ENCODE measurements around the gene ZC3HAV1. TPM values are rescaled to one million over a fixed set of nuclear protein-coding genes. Genes with fewer than 3 reads are reported as not detected.
"Not testable (repeated sequence)": the region's sequence is repeated elsewhere in the genome, so short reads cannot be mapped to it uniquely, and the experiment has no call there.

ZC3HAV1 gene
- total RNA-seq, 2 experiments from 2014 or later = 47.4 to 52.4 TPM

DNA sequence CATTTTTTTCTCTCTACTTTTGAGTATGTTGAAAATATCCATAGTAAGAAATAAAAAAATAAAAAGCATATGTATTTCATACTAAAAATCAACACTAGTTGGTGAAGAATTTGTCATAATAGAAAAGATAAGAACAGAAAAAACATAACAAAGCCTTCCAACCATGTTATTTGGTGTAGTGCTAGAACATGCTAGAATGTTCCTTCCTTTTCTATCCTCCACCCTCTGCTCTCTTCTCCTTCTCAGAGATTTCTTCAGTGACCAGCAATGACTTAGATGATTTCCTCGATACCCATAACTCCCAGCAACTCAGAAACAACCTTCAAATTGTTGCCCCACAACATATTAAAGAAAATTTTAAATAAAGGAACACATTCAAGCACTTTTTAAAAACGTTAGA, 2.6 kb downstream of the ZC3HAV1 start:
- BruUV-seq (replicated peaks) = no TSS peak
- POLR2A ChIA-PET = interaction anchor here (0.5 to 1.6 kb wide), 3 partner anchors 12 to 61 kb away, joined by 4 to 7 read pairs (median 4); no protein-coding TSS in a partner anchor
- TF ChIP-seq, protein P1, sequence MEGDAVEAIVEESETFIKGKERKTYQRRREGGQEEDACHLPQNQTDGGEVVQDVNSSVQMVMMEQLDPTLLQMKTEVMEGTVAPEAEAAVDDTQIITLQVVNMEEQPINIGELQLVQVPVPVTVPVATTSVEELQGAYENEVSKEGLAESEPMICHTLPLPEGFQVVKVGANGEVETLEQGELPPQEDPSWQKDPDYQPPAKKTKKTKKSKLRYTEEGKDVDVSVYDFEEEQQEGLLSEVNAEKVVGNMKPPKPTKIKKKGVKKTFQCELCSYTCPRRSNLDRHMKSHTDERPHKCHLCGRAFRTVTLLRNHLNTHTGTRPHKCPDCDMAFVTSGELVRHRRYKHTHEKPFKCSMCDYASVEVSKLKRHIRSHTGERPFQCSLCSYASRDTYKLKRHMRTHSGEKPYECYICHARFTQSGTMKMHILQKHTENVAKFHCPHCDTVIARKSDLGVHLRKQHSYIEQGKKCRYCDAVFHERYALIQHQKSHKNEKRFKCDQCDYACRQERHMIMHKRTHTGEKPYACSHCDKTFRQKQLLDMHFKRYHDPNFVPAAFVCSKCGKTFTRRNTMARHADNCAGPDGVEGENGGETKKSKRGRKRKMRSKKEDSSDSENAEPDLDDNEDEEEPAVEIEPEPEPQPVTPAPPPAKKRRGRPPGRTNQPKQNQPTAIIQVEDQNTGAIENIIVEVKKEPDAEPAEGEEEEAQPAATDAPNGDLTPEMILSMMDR (conservative IDR thresholded peaks at IDR 0.05; ENCODE audit: low read length) = no peak
- TF ChIP-seq EZH2phosphoT487 (IDR thresholded peaks at IDR 0.05; ENCODE audit: borderline replicate concordance, low read depth, low read length) = no peak
- Histone ChIP-seq H3K4me3 (ENCODE audit: low read depth, low read length, poor library complexity, severe bottlenecking) (peak overlapping the region; percentile 100), H3K9me3 (ENCODE audit: low read length) (no peaks in the 10 kb centered on the region), H3K79me2 (ENCODE audit: insufficient read depth, low read depth, low read length) (peaks cover 84% of the 10 kb centered on the region), H3K27ac (ENCODE audit: low read depth, low read length, poor library complexity, severe bottlenecking) (peak overlapping the region; percentile 83), H3K36me3 (ENCODE audit: insufficient read depth, low read length) (peaks cover 10% of the 10 kb centered on the region), H3K4me1 (ENCODE audit: insufficient read depth, low read length, poor library complexity, severe bottlenecking) (peaks cover 46% of the 10 kb centered on the region), H4K20me1 (ENCODE audit: insufficient read depth, low read length) (no peaks in the 10 kb centered on the region), H2AFZ (ENCODE audit: low read length) (no peak overlapping the region; the same call in 1 of the 2 replicates), H3K4me2 (ENCODE audit: low read length) (peak overlapping the region; percentile 89), H3K9me2 (ENCODE audit: insufficient read depth, low read length) (no peaks in the 10 kb centered on the region)
- CTCF ChIA-PET (ENCODE audit: unreplicated experiment) = no interaction called here
- intact Hi-C loops (cut with micrococcal nuclease; ENCODE audit: unreplicated experiment) = loop anchor here (5.0 kb wide), 2 partner anchors 645 to 1120 kb away; partner anchors contain the start of gene TRIM24
- DNase-seq (ENCODE audit: low spot score) = peak; percentile 38

DNA sequence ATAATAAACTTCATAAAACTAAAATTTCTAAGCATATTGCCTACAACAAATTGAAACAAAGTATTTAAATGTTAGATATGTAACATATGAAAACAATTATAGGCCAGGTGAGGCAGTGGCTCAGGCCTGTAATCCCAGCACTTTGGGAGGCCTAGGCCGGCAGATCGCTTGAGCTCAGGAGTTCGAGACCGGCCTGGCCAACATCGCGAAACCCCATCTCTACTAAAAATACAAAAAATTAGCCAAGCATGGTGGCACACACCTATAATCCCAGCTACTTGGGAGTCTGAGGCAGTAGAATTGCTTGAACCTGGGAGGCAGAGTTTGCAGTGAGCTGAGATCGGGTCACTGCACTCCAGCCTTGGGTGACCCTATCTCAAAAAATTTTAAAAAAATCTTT, 3.3 kb downstream of the ZC3HAV1 start:
- H3K9me2 ChIP-seq (ENCODE audit: insufficient read depth, low read length); CTCF ChIA-PET (ENCODE audit: unreplicated experiment); BruUV-seq (replicated peaks); H4K20me1 ChIP-seq (ENCODE audit: insufficient read depth, low read length); H2AFZ ChIP-seq (ENCODE audit: low read length); H3K9me3 ChIP-seq (ENCODE audit: low read length): not testable (repeated sequence)
- POLR2A ChIA-PET = interaction anchor here (0.7 to 1.6 kb wide), 2 partner anchors 11 to 497 kb away, joined by 3 to 7 read pairs; no protein-coding TSS in a partner anchor
- Histone ChIP-seq H3K79me2 (ENCODE audit: insufficient read depth, low read depth, low read length) (peaks cover 88% of the 10 kb centered on the region), H3K4me3 (ENCODE audit: low read depth, low read length, poor library complexity, severe bottlenecking) (peak overlapping the region; percentile 100), H3K4me2 (ENCODE audit: low read length) (peak overlapping the region; percentile 89), H3K27ac (ENCODE audit: low read depth, low read length, poor library complexity, severe bottlenecking) (peak overlapping the region; percentile 83), H3K4me1 (ENCODE audit: insufficient read depth, low read length, poor library complexity, severe bottlenecking) (peaks cover 46% of the 10 kb centered on the region), H3K36me3 (ENCODE audit: insufficient read depth, low read length) (peaks cover 13% of the 10 kb centered on the region)
- intact Hi-C loops (cut with micrococcal nuclease; ENCODE audit: unreplicated experiment) = loop anchor here (5.0 kb wide), 2 partner anchors 644 to 1119 kb away; partner anchors contain the start of gene TRIM24
- DNase-seq (ENCODE audit: low spot score) = peak; percentile 26

DNA sequence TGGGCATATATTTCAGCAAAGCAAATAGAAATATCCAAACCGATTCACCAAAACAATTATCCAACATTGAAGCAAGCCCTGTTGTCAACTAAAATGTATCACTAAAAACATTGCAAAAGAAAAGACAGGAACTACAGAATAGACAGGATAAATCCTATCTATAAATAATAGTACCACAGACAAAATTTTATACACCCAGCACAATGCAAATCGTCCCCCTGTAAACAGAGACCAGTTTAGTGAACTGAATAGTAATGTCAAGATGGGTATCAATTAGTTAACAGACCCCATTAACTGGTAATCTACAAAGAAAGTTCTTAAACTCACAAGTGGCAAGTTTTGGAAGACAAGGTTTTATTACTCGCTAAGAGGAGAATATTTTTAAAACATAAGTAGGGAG, 4.0 kb downstream of the ZC3HAV1 start:
- intact Hi-C loops (cut with micrococcal nuclease; ENCODE audit: unreplicated experiment) = loop anchor here (5.0 kb wide), 2 partner anchors 643 to 1118 kb away; partner anchors contain the start of gene TRIM24
- no peaks in the 10 kb centered on the region for H3K9me3 ChIP-seq (ENCODE audit: low read length)
- H3K4me2 ChIP-seq (ENCODE audit: low read length) = peak overlapping the region; percentile 89
- H3K9me2 ChIP-seq (ENCODE audit: insufficient read depth, low read length) = no peaks in the 10 kb centered on the region
- H4K20me1 ChIP-seq (ENCODE audit: insufficient read depth, low read length) = no peaks in the 10 kb centered on the region
- CTCF ChIA-PET (ENCODE audit: unreplicated experiment) = no interaction called here
- peaks cover 43% of the 10 kb centered on the region for H3K4me1 ChIP-seq (ENCODE audit: insufficient read depth, low read length, poor library complexity, severe bottlenecking)
- peaks cover 90% of the 10 kb centered on the region for H3K79me2 ChIP-seq (ENCODE audit: insufficient read depth, low read depth, low read length)
- no peak overlapping the region for H2AFZ ChIP-seq (ENCODE audit: low read length)
- H3K4me3 ChIP-seq (ENCODE audit: low read depth, low read length, poor library complexity, severe bottlenecking) = peak overlapping the region; percentile 100
- DNase-seq (ENCODE audit: low spot score) = no peak
- no TSS peak for BruUV-seq (replicated peaks)
- H3K27ac ChIP-seq (ENCODE audit: low read depth, low read length, poor library complexity, severe bottlenecking) = peak overlapping the region; percentile 83
- POLR2A ChIA-PET = interaction anchor here (0.8 to 3.1 kb wide), 3 partner anchors 11 to 31 kb away, joined by 3 to 51 read pairs (median 8); no protein-coding TSS in a partner anchor
- H3K36me3 ChIP-seq (ENCODE audit: insufficient read depth, low read length) = peaks cover 15% of the 10 kb centered on the region
- no peak for TF ChIP-seq EZH2phosphoT487 (IDR thresholded peaks at IDR 0.05; ENCODE audit: borderline replicate concordance, low read depth, low read length)
- TF ChIP-seq, protein P1 (conservative IDR thresholded peaks at IDR 0.05; ENCODE audit: low read length) = no peak

Measured in OCI-LY7 (cell line).